Measurements from ENCODE around the gene LRFN3.

LRFN3 gene

DNA sequence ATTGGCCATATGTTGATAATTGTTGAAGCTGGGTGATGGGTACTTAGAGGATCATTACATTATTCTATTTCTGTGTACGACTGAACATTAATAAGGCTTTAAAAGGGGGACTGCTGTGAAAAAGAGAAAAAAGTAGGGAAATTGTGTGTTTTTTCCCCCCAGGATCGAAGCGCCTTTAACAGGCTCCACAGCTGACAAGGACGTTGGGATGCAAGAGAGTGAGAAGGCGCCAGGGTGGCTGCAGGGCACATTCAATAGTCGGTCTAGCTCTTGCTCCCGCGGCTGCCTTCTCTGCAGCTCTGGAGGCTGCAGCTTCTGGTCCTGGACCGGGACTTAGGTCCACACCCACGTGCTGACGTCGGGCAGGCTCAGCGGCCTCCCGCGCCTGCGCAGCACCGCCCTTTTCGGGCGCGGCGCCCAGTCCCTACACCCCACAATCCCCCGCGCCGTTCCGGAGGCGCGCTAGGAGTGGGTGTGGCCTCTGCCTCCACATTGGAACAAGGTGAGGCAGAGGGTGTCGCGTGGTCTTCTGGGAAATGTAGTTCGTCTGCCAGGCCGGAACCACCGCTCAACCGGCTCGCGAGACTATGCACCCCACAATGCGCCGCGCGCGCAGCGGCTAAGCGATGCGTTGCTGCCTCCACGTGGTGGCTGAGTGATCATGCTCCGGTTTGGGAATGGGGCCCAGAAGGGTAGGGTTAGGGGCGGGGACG lies 4.9 kb upstream of the LRFN3 start:
- no peaks in the 10 kb centered on the region for H3K27me3 ChIP-seq (ENCODE audit: control insufficient read depth in 1 of 2, insufficient read depth in 2 of 2, low read length in 2 of 2)
- peak overlapping the region; percentile 35 for H3K27ac ChIP-seq (ENCODE audit: low read depth, low read length)
- peak overlapping the region in 1 of 2 donors; percentile 51 for H3K4me3 ChIP-seq (ENCODE audit: low read depth in 1 of 2, low read length in 2 of 2)
- H3K9ac ChIP-seq (ENCODE audit: low read length), result no peak overlapping the region
- H3K36me3 ChIP-seq (ENCODE audit: insufficient read depth, low read length), result no peaks in the 10 kb centered on the region
- no peaks in the 10 kb centered on the region for H3K9me3 ChIP-seq (ENCODE audit: low read length)
- H3K4me1 ChIP-seq (ENCODE audit: insufficient read depth, low read length), result peaks cover 19% of the 10 kb centered on the region

DNA sequence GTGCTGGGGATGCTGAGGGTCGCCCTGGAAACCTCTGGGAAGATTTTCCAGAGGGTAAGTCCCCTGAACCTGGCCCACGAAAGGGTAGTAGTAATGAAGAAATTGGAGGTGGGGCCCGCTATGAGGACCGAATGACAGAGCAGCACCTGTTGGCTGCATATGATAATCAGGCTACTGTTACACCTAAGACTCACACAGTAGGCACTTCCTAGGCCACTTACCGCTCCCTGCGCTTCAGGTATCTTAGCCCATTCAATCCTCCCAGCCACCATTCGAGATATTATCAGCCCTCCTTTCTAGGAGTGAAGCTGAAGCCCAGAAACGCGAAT lies 4.3 kb upstream of the LRFN3 start:
- no peak overlapping the region for H3K4me3 ChIP-seq (ENCODE audit: low read depth in 1 of 2, low read length in 2 of 2)
- no peaks in the 10 kb centered on the region for H3K9me3 ChIP-seq (ENCODE audit: low read length)
- H3K36me3 ChIP-seq (ENCODE audit: insufficient read depth, low read length), result no peaks in the 10 kb centered on the region
- H3K27ac ChIP-seq (ENCODE audit: low read depth, low read length), result no peak overlapping the region
- no peaks in the 10 kb centered on the region for H3K27me3 ChIP-seq (ENCODE audit: control insufficient read depth in 1 of 2, insufficient read depth in 2 of 2, low read length in 2 of 2)
- H3K4me1 ChIP-seq (ENCODE audit: insufficient read depth, low read length), result peaks cover 22% of the 10 kb centered on the region
- H3K9ac ChIP-seq (ENCODE audit: low read length), result no peak overlapping the region

DNA sequence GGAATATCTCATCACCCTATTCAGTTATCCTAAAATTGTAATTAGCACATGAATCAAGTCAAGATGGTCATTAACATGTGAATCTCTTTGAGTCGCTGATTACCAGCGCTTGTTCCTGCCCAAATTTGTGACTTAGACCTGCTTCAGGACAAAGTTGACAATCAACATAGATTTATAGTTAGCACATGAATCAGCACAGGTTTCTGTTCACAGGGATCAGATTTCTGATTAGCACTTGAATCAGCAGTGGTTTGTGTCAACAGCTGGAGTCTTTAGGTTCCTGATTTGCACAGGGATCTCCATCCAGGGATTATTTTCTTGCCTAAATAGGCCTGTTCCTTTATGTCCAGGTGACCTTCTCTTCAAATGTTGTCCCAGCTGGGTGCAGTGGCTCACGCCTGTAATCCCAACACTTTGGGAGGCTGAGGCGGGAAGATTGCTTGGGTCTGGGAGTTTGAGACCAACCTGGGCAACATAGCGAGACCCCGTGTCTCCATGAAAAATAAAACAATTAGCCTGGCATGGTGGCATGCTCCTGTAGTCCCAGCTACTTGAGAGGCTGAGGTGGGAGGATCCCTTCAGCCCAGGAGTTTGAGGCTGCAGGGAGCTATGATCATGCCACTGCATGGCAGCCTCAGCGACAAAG lies 3.8 kb upstream of the LRFN3 start:
- Histone ChIP-seq H3K27ac (ENCODE audit: low read depth, low read length) (no peak overlapping the region), H3K36me3 (ENCODE audit: insufficient read depth, low read length) (no peaks in the 10 kb centered on the region), H3K27me3 (ENCODE audit: control insufficient read depth in 1 of 2, insufficient read depth in 2 of 2, low read length in 2 of 2) (no peaks in the 10 kb centered on the region), H3K4me3 (ENCODE audit: low read depth in 1 of 2, low read length in 2 of 2) (no peak overlapping the region), H3K4me1 (ENCODE audit: insufficient read depth, low read length) (peaks cover 28% of the 10 kb centered on the region), H3K9ac (ENCODE audit: low read length) (no peak overlapping the region), H3K9me3 (ENCODE audit: low read length) (no peaks in the 10 kb centered on the region)

DNA sequence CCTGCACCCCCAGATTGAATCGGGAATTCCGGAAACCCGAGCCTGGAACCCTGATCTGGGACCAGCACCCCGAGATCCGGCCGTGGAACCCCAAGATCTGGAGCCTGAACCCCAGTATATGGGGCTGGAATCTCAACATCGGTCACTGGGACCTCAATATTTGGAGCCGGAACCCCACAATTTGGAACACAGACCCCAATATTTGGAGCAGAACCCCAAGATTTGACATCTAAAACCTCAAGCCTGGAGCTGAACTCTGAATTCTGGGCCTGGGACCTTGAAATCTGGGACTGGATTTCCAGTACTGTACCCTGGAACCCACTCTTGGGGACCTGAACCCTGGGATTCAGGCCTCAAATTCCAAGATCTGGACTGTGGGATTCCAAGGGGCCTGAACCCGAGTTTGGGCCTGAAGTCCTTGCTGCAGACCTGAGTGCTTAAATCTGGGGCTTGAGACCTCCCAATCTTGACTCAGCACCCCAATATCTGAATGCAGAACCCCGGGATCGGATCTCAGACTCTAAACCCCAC lies 629 bp downstream of the LRFN3 start:
- no peaks in the 10 kb centered on the region for H3K9me3 ChIP-seq (ENCODE audit: low read length)
- peak overlapping the region; percentile 45 to 79 for H3K4me3 ChIP-seq (ENCODE audit: low read depth in 1 of 2, low read length in 2 of 2)
- peak overlapping the region; percentile 84 for H3K27ac ChIP-seq (ENCODE audit: low read depth, low read length)
- H3K27me3 ChIP-seq (ENCODE audit: control insufficient read depth in 1 of 2, insufficient read depth in 2 of 2, low read length in 2 of 2), result no peaks in the 10 kb centered on the region
- H3K36me3 ChIP-seq (ENCODE audit: insufficient read depth, low read length), result no peaks in the 10 kb centered on the region
- H3K4me1 ChIP-seq (ENCODE audit: insufficient read depth, low read length), result peaks cover 37% of the 10 kb centered on the region
- peak overlapping the region; percentile 78 for H3K9ac ChIP-seq (ENCODE audit: low read length)

DNA sequence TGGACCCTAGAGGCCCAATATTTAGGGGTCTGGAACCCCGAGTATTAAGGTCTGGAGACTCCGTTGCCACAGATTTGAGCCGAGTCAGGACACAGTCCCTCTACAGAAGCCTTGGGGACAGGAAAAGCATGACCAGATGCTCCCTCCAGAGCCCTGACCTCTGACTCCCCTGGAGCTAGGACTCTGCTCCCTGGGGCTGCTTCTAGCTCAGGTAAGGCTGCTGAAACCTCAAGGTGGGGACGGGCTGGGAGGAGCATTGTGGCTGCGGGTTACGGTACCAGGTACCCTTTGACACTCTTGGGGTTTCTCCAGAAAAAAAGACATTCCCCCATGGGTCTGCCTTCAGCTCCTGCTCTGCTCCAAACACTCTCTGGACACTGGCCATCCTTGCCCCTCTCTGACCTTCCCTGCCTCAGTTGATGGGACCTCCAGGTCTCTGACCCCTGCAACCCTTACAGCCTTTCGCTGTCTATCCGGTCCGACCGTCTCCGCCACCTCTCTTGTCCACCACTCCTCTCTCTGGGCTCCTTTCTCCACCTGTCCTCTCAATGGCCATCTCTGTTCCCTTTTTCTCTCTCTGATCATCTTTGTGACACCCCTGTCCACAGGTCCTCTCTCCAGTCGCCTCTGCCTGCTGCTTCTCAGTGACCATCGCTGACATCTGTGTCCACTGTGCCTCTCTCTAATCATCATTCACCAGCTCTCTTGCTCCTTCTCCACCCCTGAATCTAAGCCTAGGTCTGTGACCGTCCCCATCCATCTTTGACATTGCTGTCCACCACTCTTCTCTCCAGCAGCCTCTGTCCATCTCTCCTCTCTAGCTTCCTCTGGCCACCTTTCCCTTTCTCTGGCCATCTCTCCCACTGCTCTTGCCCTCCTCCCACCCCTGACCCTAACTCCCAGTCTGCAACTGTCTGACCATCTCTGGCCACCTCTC lies 1.4 kb downstream of the LRFN3 start:
- Histone ChIP-seq H3K27ac (ENCODE audit: low read depth, low read length) (peak overlapping the region; percentile 84), H3K36me3 (ENCODE audit: insufficient read depth, low read length) (no peaks in the 10 kb centered on the region), H3K4me1 (ENCODE audit: insufficient read depth, low read length) (peaks cover 31% of the 10 kb centered on the region)

DNA sequence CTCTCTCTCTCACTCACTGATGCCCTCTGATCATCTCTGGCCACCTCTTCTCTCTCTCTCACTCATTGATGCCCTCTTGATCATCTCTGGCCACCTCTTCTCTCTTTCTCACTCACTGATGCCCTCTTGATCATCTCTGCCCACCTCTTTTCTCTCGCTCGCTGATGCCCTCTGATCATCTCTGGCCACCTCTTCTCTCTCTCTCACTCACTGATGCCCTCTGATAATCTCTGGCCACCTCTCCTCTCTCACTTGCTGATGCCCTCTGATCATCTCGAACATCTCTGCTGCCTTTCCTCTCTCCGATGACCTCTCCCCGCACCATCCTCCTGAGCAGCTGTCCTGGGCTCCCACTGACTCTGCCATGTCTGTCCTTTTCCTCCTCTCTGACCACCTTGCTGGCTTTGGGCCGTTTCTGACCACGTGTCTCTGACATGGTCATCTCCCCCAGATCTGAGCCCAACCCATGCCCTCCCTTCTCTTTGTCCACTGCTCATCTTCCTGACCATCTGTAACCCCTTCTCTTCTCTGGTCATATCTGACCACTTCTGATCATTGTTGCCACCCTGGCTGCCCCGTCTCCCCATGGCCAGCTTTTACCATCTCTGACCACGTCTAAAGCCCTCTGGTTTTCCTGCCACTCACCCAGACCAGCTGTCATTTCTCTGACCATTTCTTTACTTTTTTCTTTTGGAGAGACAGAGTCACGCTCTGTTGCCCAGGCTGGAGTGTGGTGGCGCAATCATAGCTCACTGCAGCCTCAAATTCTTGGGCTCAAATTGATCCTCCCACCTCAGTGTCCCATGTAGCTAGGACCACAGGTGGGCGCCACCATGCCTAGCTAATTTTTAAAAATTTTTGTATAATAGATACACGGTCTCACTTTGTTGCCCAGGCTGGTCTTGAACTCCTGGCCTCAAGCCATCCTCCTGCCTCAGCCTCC lies 2.4 kb downstream of the LRFN3 start:
- peaks cover 31% of the 10 kb centered on the region for H3K4me1 ChIP-seq (ENCODE audit: insufficient read depth, low read length)
- H3K4me3 ChIP-seq (ENCODE audit: low read depth in 1 of 2, low read length in 2 of 2), result peak overlapping the region in 1 of 2 donors; percentile 79
- no peaks in the 10 kb centered on the region for H3K9me3 ChIP-seq (ENCODE audit: low read length)
- no peak overlapping the region for H3K27ac ChIP-seq (ENCODE audit: low read depth, low read length)
- no peak overlapping the region for H3K9ac ChIP-seq (ENCODE audit: low read length)
- no peaks in the 10 kb centered on the region for H3K27me3 ChIP-seq (ENCODE audit: control insufficient read depth in 1 of 2, insufficient read depth in 2 of 2, low read length in 2 of 2)
- H3K36me3 ChIP-seq (ENCODE audit: insufficient read depth, low read length), result no peaks in the 10 kb centered on the region

More for the DNA sequence above, 1.4 kb downstream of the LRFN3 start:
- Histone ChIP-seq H3K9ac (ENCODE audit: low read length) (peak overlapping the region; percentile 78), H3K27me3 (ENCODE audit: control insufficient read depth in 1 of 2, insufficient read depth in 2 of 2, low read length in 2 of 2) (no peaks in the 10 kb centered on the region), H3K4me3 (ENCODE audit: low read depth in 1 of 2, low read length in 2 of 2) (peak overlapping the region; percentile 32 to 79), H3K9me3 (ENCODE audit: low read length) (no peaks in the 10 kb centered on the region)

DNA sequence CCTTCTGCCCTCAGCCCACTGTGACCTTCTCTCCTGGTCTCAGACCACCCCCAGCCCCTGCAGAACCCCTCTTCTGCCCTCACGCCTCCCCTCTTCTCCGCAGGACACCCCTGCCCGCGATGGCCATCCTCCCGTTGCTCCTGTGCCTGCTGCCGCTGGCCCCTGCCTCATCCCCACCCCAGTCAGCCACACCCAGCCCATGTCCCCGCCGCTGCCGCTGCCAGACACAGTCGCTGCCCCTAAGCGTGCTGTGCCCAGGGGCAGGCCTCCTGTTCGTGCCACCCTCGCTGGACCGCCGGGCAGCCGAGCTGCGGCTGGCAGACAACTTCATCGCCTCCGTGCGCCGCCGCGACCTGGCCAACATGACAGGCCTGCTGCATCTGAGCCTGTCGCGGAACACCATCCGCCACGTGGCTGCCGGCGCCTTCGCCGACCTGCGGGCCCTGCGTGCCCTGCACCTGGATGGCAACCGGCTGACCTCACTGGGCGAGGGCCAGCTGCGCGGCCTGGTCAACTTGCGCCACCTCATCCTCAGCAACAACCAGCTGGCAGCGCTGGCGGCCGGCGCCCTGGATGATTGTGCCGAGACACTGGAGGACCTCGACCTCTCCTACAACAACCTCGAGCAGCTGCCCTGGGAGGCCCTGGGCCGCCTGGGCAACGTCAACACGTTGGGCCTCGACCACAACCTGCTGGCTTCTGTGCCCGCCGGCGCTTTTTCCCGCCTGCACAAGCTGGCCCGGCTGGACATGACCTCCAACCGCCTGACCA lies 3.3 kb downstream of the LRFN3 start:
- no peaks in the 10 kb centered on the region for H3K9me3 ChIP-seq (ENCODE audit: low read length)

DNA sequence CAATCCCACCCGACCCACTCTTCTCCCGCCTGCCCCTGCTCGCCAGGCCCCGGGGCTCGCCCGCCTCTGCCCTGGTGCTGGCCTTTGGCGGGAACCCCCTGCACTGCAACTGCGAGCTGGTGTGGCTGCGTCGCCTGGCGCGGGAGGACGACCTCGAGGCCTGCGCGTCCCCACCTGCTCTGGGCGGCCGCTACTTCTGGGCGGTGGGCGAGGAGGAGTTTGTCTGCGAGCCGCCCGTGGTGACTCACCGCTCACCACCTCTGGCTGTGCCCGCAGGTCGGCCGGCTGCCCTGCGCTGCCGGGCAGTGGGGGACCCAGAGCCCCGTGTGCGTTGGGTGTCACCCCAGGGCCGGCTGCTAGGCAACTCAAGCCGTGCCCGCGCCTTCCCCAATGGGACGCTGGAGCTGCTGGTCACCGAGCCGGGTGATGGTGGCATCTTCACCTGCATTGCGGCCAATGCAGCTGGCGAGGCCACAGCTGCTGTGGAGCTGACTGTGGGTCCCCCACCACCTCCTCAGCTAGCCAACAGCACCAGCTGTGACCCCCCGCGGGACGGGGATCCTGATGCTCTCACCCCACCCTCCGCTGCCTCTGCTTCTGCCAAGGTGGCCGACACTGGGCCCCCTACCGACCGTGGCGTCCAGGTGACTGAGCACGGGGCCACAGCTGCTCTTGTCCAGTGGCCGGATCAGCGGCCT lies 4.1 kb downstream of the LRFN3 start:
- H3K9ac ChIP-seq (ENCODE audit: low read length), result no peak overlapping the region
- H3K27ac ChIP-seq (ENCODE audit: low read depth, low read length), result no peak overlapping the region
- H3K4me3 ChIP-seq (ENCODE audit: low read depth in 1 of 2, low read length in 2 of 2), result no peak overlapping the region
- H3K36me3 ChIP-seq (ENCODE audit: insufficient read depth, low read length), result no peaks in the 10 kb centered on the region
- peaks cover 30% of the 10 kb centered on the region for H3K4me1 ChIP-seq (ENCODE audit: insufficient read depth, low read length)
- no peaks in the 10 kb centered on the region for H3K9me3 ChIP-seq (ENCODE audit: low read length)
- no peaks in the 10 kb centered on the region for H3K27me3 ChIP-seq (ENCODE audit: control insufficient read depth in 1 of 2, insufficient read depth in 2 of 2, low read length in 2 of 2)

More for the DNA sequence above, 3.3 kb downstream of the LRFN3 start:
- no peaks in the 10 kb centered on the region for H3K27me3 ChIP-seq (ENCODE audit: control insufficient read depth in 1 of 2, insufficient read depth in 2 of 2, low read length in 2 of 2)
- no peak overlapping the region for H3K4me3 ChIP-seq (ENCODE audit: low read depth in 1 of 2, low read length in 2 of 2)
- no peak overlapping the region for H3K9ac ChIP-seq (ENCODE audit: low read length)
- no peak overlapping the region for H3K27ac ChIP-seq (ENCODE audit: low read depth, low read length)
- peaks cover 31% of the 10 kb centered on the region for H3K4me1 ChIP-seq (ENCODE audit: insufficient read depth, low read length)
- no peaks in the 10 kb centered on the region for H3K36me3 ChIP-seq (ENCODE audit: insufficient read depth, low read length)

DNA sequence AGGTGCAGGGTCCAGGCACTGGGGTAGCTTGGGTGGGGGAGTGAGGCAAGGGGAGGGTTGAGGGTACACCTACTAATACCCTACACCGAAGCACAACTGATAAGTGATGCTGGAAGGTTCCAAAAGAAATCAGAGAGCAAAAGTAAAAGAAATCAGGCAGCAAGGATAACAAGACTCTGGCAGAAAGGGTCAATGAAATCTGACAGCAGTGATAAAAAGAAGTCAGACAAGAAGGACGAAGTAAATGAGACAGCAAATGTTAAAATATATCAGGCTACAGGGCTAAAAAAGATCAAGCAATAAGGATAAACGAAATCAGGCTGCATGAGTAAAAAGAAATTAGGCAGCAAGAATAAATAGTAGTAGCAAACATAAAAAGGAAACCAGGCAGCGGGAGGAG lies 4.7 kb downstream of the LRFN3 start:
- peaks cover 24% of the 10 kb centered on the region for H3K4me1 ChIP-seq (ENCODE audit: insufficient read depth, low read length)
- no peaks in the 10 kb centered on the region for H3K27me3 ChIP-seq (ENCODE audit: control insufficient read depth in 1 of 2, insufficient read depth in 2 of 2, low read length in 2 of 2)
- no peak overlapping the region for H3K27ac ChIP-seq (ENCODE audit: low read depth, low read length)
- no peak overlapping the region for H3K9ac ChIP-seq (ENCODE audit: low read length)
- no peaks in the 10 kb centered on the region for H3K9me3 ChIP-seq (ENCODE audit: low read length)
- no peaks in the 10 kb centered on the region for H3K36me3 ChIP-seq (ENCODE audit: insufficient read depth, low read length)
- no peak overlapping the region for H3K4me3 ChIP-seq (ENCODE audit: low read depth in 1 of 2, low read length in 2 of 2)

DNA sequence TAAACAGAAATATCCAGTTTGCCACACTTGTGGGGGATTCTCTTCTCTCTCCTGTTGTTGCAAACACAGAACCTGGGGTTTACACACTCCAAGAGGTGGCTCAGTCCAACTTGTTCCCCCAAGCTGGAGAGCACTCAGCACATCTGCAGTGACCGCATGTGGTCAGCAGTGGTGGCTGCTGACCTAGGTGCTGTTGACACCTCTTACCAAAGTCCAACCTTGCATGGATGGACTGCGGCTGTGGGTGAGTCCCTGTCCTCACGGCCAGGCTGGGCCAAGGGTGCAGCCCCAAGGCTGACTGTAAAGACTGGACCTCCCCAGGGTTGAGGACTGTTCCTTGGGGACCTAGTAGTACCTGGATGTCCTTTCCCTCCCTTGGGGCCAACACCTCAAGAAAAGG lies 6.1 kb downstream of the LRFN3 start:
- H3K4me3 ChIP-seq (ENCODE audit: low read depth in 1 of 2, low read length in 2 of 2), result no peak overlapping the region
- no peaks in the 10 kb centered on the region for H3K36me3 ChIP-seq (ENCODE audit: insufficient read depth, low read length)
- H3K4me1 ChIP-seq (ENCODE audit: insufficient read depth, low read length), result peaks cover 15% of the 10 kb centered on the region
- no peak overlapping the region for H3K27ac ChIP-seq (ENCODE audit: low read depth, low read length)
- no peaks in the 10 kb centered on the region for H3K9me3 ChIP-seq (ENCODE audit: low read length)
- H3K27me3 ChIP-seq (ENCODE audit: control insufficient read depth in 1 of 2, insufficient read depth in 2 of 2, low read length in 2 of 2), result no peaks in the 10 kb centered on the region
- H3K9ac ChIP-seq (ENCODE audit: low read length), result no peak overlapping the region
